A549 (cell line): ENCODE data around the gene AGRN. TPM values are rescaled to one million over a fixed set of nuclear protein-coding genes. Genes with fewer than 3 reads are reported as not detected.

Source experiments
- ATAC-seq, 2 experiments: fragments of 200-7000 bp in 1 of 2; fragments of >200 bp in 1 of 2; cut with Nextera tagmentation in 1 of 2; cut with Tn5 transposase in 1 of 2; 3 replicates each; pipeline versions ENCODE4 v1.8.0 to v1.9.1; 2018 to 2020; ENCODE audit warnings: mild to moderate bottlenecking in 1 of 2, moderate library complexity in 1 of 2
- CTCF ChIA-PET: fragments of 300-600 bp; sonication (Branson Sonifier 250); formaldehyde crosslinking; extraction: SDS; loops from one replicate; lab custom pipeline; 2021; ENCODE audit warnings: antibody characterized with exemption, inconsistent platforms; lab: Yijun Ruan, JAX
- POLR2A ChIA-PET: fragments of 350-600 bp; formaldehyde crosslinking; extraction: SDS; loops from one replicate; lab custom pipeline; 2021; ENCODE audit warnings: antibody characterized with exemption, inconsistent platforms; lab: Yijun Ruan, JAX
- DNase-seq, 2 experiments: peaks; one replicate each; pipeline versions ENCODE4 v3.0.0 to v3.0.0-alpha.2; 2011 to 2016; ENCODE audit warnings: low read depth in 1 of 2, low spot score in 1 of 2
- FAIRE-seq: peaks from 2 replicates; lab custom pipeline; 2011; peaks lifted over from hg19 to GRCh38; lab: Jason Lieb, UNC
- H3K27ac ChIP-seq, 2 experiments: fragments of >200 bp; sonication (Bioruptor Twin); formaldehyde crosslinking; 3 replicates each; pipeline ENCODE4 v1.5.1; 2016 to 2017
- H3K4me1 ChIP-seq: fragments of >200 bp; sonication (Bioruptor Twin); formaldehyde crosslinking; 3 replicates; pipeline ENCODE4 v1.6.1; 2016
- H3K4me2 ChIP-seq: fragments of >200 bp; sonication (Bioruptor Twin); formaldehyde crosslinking; 3 replicates; pipeline ENCODE4 v1.6.1; 2016
- H3K4me3 ChIP-seq: fragments of >200 bp; sonication (Bioruptor Twin); formaldehyde crosslinking; 3 replicates; pipeline ENCODE4 v1.5.1; 2016
- H3K9me3 ChIP-seq: fragments of >200 bp; sonication (Bioruptor Twin); formaldehyde crosslinking; 3 replicates; pipeline ENCODE4 v1.6.1; 2016
- ATOH8 ChIP-seq: fragments of 250-450 bp; sonication (Bioruptor Pico); IDR thresholded peaks from 2 replicates; pipeline ENCODE4 v1.5.0; 2020; ENCODE audit warnings: low read depth, mild to moderate bottlenecking, moderate library complexity
- BCL3 ChIP-seq: fragments of >200 bp; sonication (Bioruptor Twin); formaldehyde crosslinking; IDR thresholded peaks from 3 replicates; pipeline ENCODE4 v1.6.1; 2016
- BHLHE40 ChIP-seq: IDR thresholded peaks from 2 replicates; pipeline ENCODE4 v1.6.1; 2012; ENCODE audit warnings: low read depth, low read length, inconsistent platforms
- CBX8 ChIP-seq: fragments of 200-600 bp; sonication (generic); IDR thresholded peaks from 2 replicates; pipeline ENCODE4 v1.6.1; 2016
- CHD2 ChIP-seq: fragments of 150-350 bp; IDR thresholded peaks from 2 replicates; pipeline ENCODE4 v1.6.1; 2014; ENCODE audit warnings: low read length; ENCODE audit not compliant: partially characterized antibody
- ELK1 ChIP-seq: fragments of 150-350 bp; IDR thresholded peaks from 2 replicates; pipeline ENCODE4 v1.6.1; 2014; ENCODE audit warnings: low read depth, mild to moderate bottlenecking, low read length
- ESRRA ChIP-seq: fragments of 150-350 bp; IDR thresholded peaks from 2 replicates; pipeline ENCODE4 v1.6.1; 2014; ENCODE audit warnings: mild to moderate bottlenecking, low read length, borderline replicate concordance
- FOSL2 ChIP-seq, 2 experiments: fragments of 450-650 bp in 1 of 2; fragments of >200 bp in 1 of 2; sonication (Bioruptor Twin) in 1 of 2; formaldehyde crosslinking; IDR thresholded peaks; 2 replicates each; pipeline versions ENCODE4 v1.5.0 to v1.6.1; 2016 to 2020; ENCODE audit warnings: mild to moderate bottlenecking in 1 of 2, moderate library complexity in 1 of 2
- HDAC2 ChIP-seq: fragments of 200-600 bp; sonication (generic); IDR thresholded peaks from 2 replicates; pipeline ENCODE4 v1.6.1; 2016
- HOXA7 ChIP-seq: fragments of 250-450 bp; sonication (Bioruptor Pico); IDR thresholded peaks from 2 replicates; pipeline ENCODE4 v1.5.0; 2020; ENCODE audit warnings: mild to moderate bottlenecking, moderate library complexity
- HOXB5 ChIP-seq: fragments of 250-450 bp; sonication (Bioruptor Pico); IDR thresholded peaks from 2 replicates; pipeline ENCODE4 v1.5.0; 2020; ENCODE audit warnings: mild to moderate bottlenecking, moderate library complexity
- JUN ChIP-seq, 2 experiments: fragments of >200 bp; sonication (Bioruptor Twin); formaldehyde crosslinking; IDR thresholded peaks; 2 replicates in 1 of 2; 3 replicates in 1 of 2; pipeline ENCODE4 v1.6.1; 2016 to 2017
- KDM1A ChIP-seq: fragments of 200-600 bp; sonication (generic); IDR thresholded peaks from 2 replicates; pipeline ENCODE4 v1.6.1; 2016; ENCODE audit warnings: low read depth, mild to moderate bottlenecking
- MAFK ChIP-seq: fragments of 450-650 bp; IDR thresholded peaks from 2 replicates; pipeline ENCODE4 v1.6.1; 2014; ENCODE audit not compliant: partially characterized antibody
- MAZ ChIP-seq: fragments of 150-350 bp; IDR thresholded peaks from 2 replicates; pipeline ENCODE4 v1.6.1; 2014; ENCODE audit warnings: antibody characterized with exemption, low read depth, low read length, borderline replicate concordance
- RARB ChIP-seq: fragments of 250-450 bp; sonication (Bioruptor Pico); IDR thresholded peaks from 2 replicates; pipeline ENCODE4 v1.8.0; 2021; ENCODE audit warnings: mild to moderate bottlenecking, moderate library complexity
- RCOR1 ChIP-seq: fragments of 150-350 bp; IDR thresholded peaks from 2 replicates; pipeline ENCODE4 v1.6.1; 2014; ENCODE audit warnings: antibody characterized with exemption, low read length, low read depth
- USF2 ChIP-seq: fragments of 450-650 bp; IDR thresholded peaks from 2 replicates; pipeline ENCODE4 v1.6.1; 2014; ENCODE audit warnings: antibody characterized with exemption
- ZFP36 ChIP-seq: fragments of 450-650 bp; IDR thresholded peaks from 2 replicates; pipeline ENCODE4 v1.6.1; 2014; ENCODE audit warnings: borderline replicate concordance; ENCODE audit not compliant: partially characterized antibody
- WGBS: methylation state at CpG from one replicate; pipeline ENCODE4 v1.1.6; 2017; ENCODE audit errors: missing lambda C conversion rate; 5-methylcytosine and 5-hydroxymethylcytosine counted together
- polyA plus RNA-seq, 4 experiments: library from polyadenylated mRNA; depleted of rRNA in 3 of 4; stranded (reverse); fragments of >200 nt; fragmentation: RNase III in 1 of 4; extraction: RNeasy Plus Mini Kit Qiagen cat#74134 plus additional on column Dnase treatment in 1 of 4; gene quantifications; 2 replicates in 3 of 4; 3 replicates in 1 of 4; pipeline ENCODE4 v1.2.3, GENCODE V29; 2011 to 2017

Gene AGRN
- polyA plus RNA-seq, 2 of the 4 experiments (the other 2 are of a cell fraction), result 23.9 to 90.9 TPM

- no peak for TF ChIP-seq FOSL2 (IDR thresholded peaks at IDR 0.05)
- no peak for TF ChIP-seq FOSL2 (CRISPR knock-in tag; IDR thresholded peaks at IDR 0.05)
- TF ChIP-seq ESRRA, result no peak
- TF ChIP-seq ELK1, result no peak
- TF ChIP-seq, all 56 proteins: peak for 0
Observed at GRCh38 chr1:1080951-1081310, 61.0 kb downstream of the AGRN start (continued).

GRCh38 chr1:1081311-1082238 lies 61.7 kb downstream of the AGRN start:
- no peak for TF ChIP-seq ATOH8 (CRISPR knock-in tag)
- no peak for TF ChIP-seq USF2
- no peak for TF ChIP-seq HOXB5 (CRISPR knock-in tag)
- no peak for TF ChIP-seq MAZ
- TF ChIP-seq JUN (IDR thresholded peaks at IDR 0.05), result no peak
- TF ChIP-seq ELK1, result no peak
- TF ChIP-seq HOXA7, result no peak
- TF ChIP-seq ZFP36, result no peak
- TF ChIP-seq KDM1A, result no peak
- TF ChIP-seq RARB, result no peak
- TF ChIP-seq FOSL2 (IDR thresholded peaks at IDR 0.05), result no peak
- TF ChIP-seq FOSL2 (CRISPR knock-in tag; IDR thresholded peaks at IDR 0.05), result no peak
- no peak for TF ChIP-seq HDAC2
- no peak for TF ChIP-seq CBX8
- Histone ChIP-seq H3K4me3 (no peak overlapping the region), H3K4me2 (no peak overlapping the region), H3K27ac (no peak overlapping the region), H3K4me1 (peaks cover 9% of the 10 kb centered on the region; the same call in 1 of the 3 replicates), H3K9me3 (no peaks in the 10 kb centered on the region)
- 83% methylated on average over 17 of the region's 52 CpGs for WGBS
- ATAC-seq (no peak), DNase-seq (no peak), FAIRE-seq (no peak)
- ChIA-PET POLR2A (no interaction called here), CTCF (interaction anchor here (1.1 to 1.5 kb wide), 3 partner anchors 14 to 97 kb away, joined by 3 to 4 read pairs (median 4); no protein-coding TSS in a partner anchor)

- Histone ChIP-seq H3K4me1 (peaks cover 9% of the 10 kb centered on the region; the same call in 1 of the 3 replicates), H3K9me3 (no peaks in the 10 kb centered on the region), H3K27ac (no peak overlapping the region), H3K4me2 (no peak overlapping the region), H3K4me3 (no peak overlapping the region)
- ATAC-seq (no peak), DNase-seq (no peak), FAIRE-seq (no peak)
- TF ChIP-seq BHLHE40 (no peak), BCL3 (no peak), CHD2 (no peak), KDM1A (no peak), MAFK (no peak), RCOR1 (no peak)
- ChIA-PET CTCF (interaction anchor here (1.1 to 1.5 kb wide), 3 partner anchors 14 to 98 kb away, joined by 3 to 4 read pairs (median 4); no protein-coding TSS in a partner anchor), POLR2A (no interaction called here)
- WGBS, result 93% methylated on average over 3 of the region's 27 CpGs
Observed at GRCh38 chr1:1082239-1082775, 62.4 kb downstream of the AGRN start.
